ENCODE results near the gene GPATCH4. TPM values are rescaled to one million over a fixed set of nuclear protein-coding genes. Genes with fewer than 3 reads are reported as not detected.

Gene GPATCH4
- total and polyA plus RNA-seq, 10 of the 15 experiments (the other 5 are each of a cell fraction or from before 2014, with no cell fraction given) = 35.5 to 111 (median 73.9) TPM

GRCh38 chr1:156648496-156648895, 47.2 kb upstream of the GPATCH4 start:
- CTCF ChIA-PET = interaction anchor here (0.7 to 2.8 kb wide), 8 partner anchors 10 to 442 kb away, joined by 3 to 17 read pairs (median 4); no protein-coding TSS in a partner anchor
- FAIRE-seq (no peak), DNase-seq (ENCODE audit: low read depth, low spot score) (no peak), ATAC-seq (no peak)
- Histone ChIP-seq H3K36me3 (ENCODE audit: control insufficient read depth in 2 of 2, insufficient read depth in 2 of 2, low read length in 1 of 2) (no peaks in the 10 kb centered on the region), H3K9me3 (replicated peaks; ENCODE audit: control insufficient read depth, insufficient read depth, low read length) (no peaks in the 10 kb centered on the region), H3K4me2 (ENCODE audit: control insufficient read depth, insufficient read depth) (no peak overlapping the region), H4K20me1 (ENCODE audit: control insufficient read depth, insufficient read depth) (no peaks in the 10 kb centered on the region; the same call in 1 of the 2 replicates), H3K9ac (ENCODE audit: control insufficient read depth, insufficient read depth, low read length) (no peak overlapping the region), H3K4me1 (ENCODE audit: control insufficient read depth, insufficient read depth, low read length) (peaks cover 6% of the 10 kb centered on the region), H3K27ac (ENCODE audit: control insufficient read depth, insufficient read depth) (no peak overlapping the region), H3K79me2 (ENCODE audit: control insufficient read depth, insufficient read depth, low read length) (no peaks in the 10 kb centered on the region), H3K27me3 (replicated peaks in 1 of 2; ENCODE audit: control insufficient read depth in 2 of 2, insufficient read depth in 2 of 2, low read length in 1 of 2) (no peaks in the 10 kb centered on the region), H2AFZ (ENCODE audit: control insufficient read depth, low read depth, low read length) (no peak overlapping the region), H3K4me3 (no peak overlapping the region)
- RAD21 ChIA-PET (ENCODE audit: unreplicated experiment) = no interaction called here
- 96% methylated on average over 10 of the region's 10 CpGs for WGBS (ENCODE audit: insufficient coverage, insufficient replicate concordance, low lambda C conversion rate, missing lambda C conversion rate)
- SMC1A ChIA-PET (ENCODE audit: uncharacterized antibody, unreplicated experiment) = interaction anchor here (1.9 kb wide), 1 partner anchor 22 kb away, joined by 5 read pairs; no protein-coding TSS in a partner anchor
- in situ Hi-C loops (cut with MboI) = no loop called here
- intact Hi-C loops (cut with micrococcal nuclease; ENCODE audit: unreplicated experiment) = no loop called here
- no peak for TF ChIP-seq IRF4 (IDR thresholded peaks at IDR 0.05; ENCODE audit: low read depth, low read length)
- TF ChIP-seq NFIC (IDR thresholded peaks at IDR 0.05; ENCODE audit: low read depth, low read length) = no peak
- BruUV-seq (replicated peaks) = no TSS peak
- POLR2A ChIA-PET = interaction anchor here (0.6 to 0.7 kb wide), 2 partner anchors 9 to 70 kb away, joined by 3 to 4 read pairs; no protein-coding TSS in a partner anchor

GRCh38 chr1:156647351-156647750, 46.1 kb upstream of the GPATCH4 start:
- intact Hi-C loops (cut with micrococcal nuclease; ENCODE audit: unreplicated experiment) = no loop called here
- ChIA-PET RAD21 (ENCODE audit: unreplicated experiment) (no interaction called here), POLR2A (no interaction called here), SMC1A (ENCODE audit: uncharacterized antibody, unreplicated experiment) (no interaction called here), CTCF (interaction anchor here (0.6 to 2.8 kb wide), 2 partner anchors 11 to 43 kb away, joined by 3 to 17 read pairs; no protein-coding TSS in a partner anchor)
- in situ Hi-C loops (cut with MboI) = no loop called here
- no peaks in the 10 kb centered on the region for H3K9me3 ChIP-seq (replicated peaks; ENCODE audit: control insufficient read depth, insufficient read depth, low read length)
- no peak overlapping the region for H3K4me3 ChIP-seq
- no peak overlapping the region for H3K9ac ChIP-seq (ENCODE audit: control insufficient read depth, insufficient read depth, low read length)
- FAIRE-seq = no peak
- no peak overlapping the region for H2AFZ ChIP-seq (ENCODE audit: control insufficient read depth, low read depth, low read length)
- H3K27ac ChIP-seq (ENCODE audit: control insufficient read depth, insufficient read depth) = no peak overlapping the region
- peaks cover 8% of the 10 kb centered on the region for H3K4me1 ChIP-seq (ENCODE audit: control insufficient read depth, insufficient read depth, low read length)
- DNase-seq (ENCODE audit: low read depth, low spot score) = no peak
- H3K27me3 ChIP-seq (replicated peaks in 1 of 2; ENCODE audit: control insufficient read depth in 2 of 2, insufficient read depth in 2 of 2, low read length in 1 of 2) = no peaks in the 10 kb centered on the region; a peak in 1 of 4 replicates
- H3K36me3 ChIP-seq (ENCODE audit: control insufficient read depth in 2 of 2, insufficient read depth in 2 of 2, low read length in 1 of 2) = no peaks in the 10 kb centered on the region
- no peak for TF ChIP-seq RAD21 (IDR thresholded peaks at IDR 0.05; ENCODE audit: insufficient read depth, low read depth, low read length)
- no peak for TF ChIP-seq STAT3 (IDR thresholded peaks at IDR 0.05; ENCODE audit: low read depth, low read length)
- TF ChIP-seq MXI1 (IDR thresholded peaks at IDR 0.05; ENCODE audit: low read depth, low read length) = no peak
- no peak for TF ChIP-seq LARP7 (IDR thresholded peaks at IDR 0.05)
- no peak for TF ChIP-seq TCF3 (IDR thresholded peaks at IDR 0.05; ENCODE audit: borderline replicate concordance, insufficient read depth, low read depth, low read length)
- no peak for TF ChIP-seq ELK1 (IDR thresholded peaks at IDR 0.05; ENCODE audit: low read depth, low read length)
- TF ChIP-seq CHD1 (IDR thresholded peaks at IDR 0.05; ENCODE audit: low read depth, low read length) = no peak
- TF ChIP-seq MTA3 (IDR thresholded peaks at IDR 0.05; ENCODE audit: borderline replicate concordance, low read length) = no peak
- no peak for TF ChIP-seq MAX (IDR thresholded peaks at IDR 0.05; ENCODE audit: low read depth, low read length)
- TF ChIP-seq CHD2 (IDR thresholded peaks at IDR 0.05; ENCODE audit: borderline replicate concordance, low read depth, low read length) = no peak
- TF ChIP-seq NRF1 (conservative IDR thresholded peaks at IDR 0.05; ENCODE audit: low read depth, low read length) = no peak
- ATAC-seq = no peak
- H4K20me1 ChIP-seq (ENCODE audit: control insufficient read depth, insufficient read depth) = no peaks in the 10 kb centered on the region; the same call in 1 of the 2 replicates
- no TSS peak for BruUV-seq (replicated peaks)
- 71% methylated on average over 10 of the region's 10 CpGs for WGBS (ENCODE audit: insufficient coverage, insufficient replicate concordance, low lambda C conversion rate, missing lambda C conversion rate)
- H3K79me2 ChIP-seq (ENCODE audit: control insufficient read depth, insufficient read depth, low read length) = no peaks in the 10 kb centered on the region
- H3K4me2 ChIP-seq (ENCODE audit: control insufficient read depth, insufficient read depth) = no peak overlapping the region
